Measurements from ENCODE around the gene AFF3.
A peak's percentile ranks its signal among the peaks of the same experiment; 100 is the strongest.
"Not testable (repeated sequence)": the region's sequence is repeated elsewhere in the genome, so short reads cannot be mapped to it uniquely, and the experiment has no call there.

AFF3 gene

DNA sequence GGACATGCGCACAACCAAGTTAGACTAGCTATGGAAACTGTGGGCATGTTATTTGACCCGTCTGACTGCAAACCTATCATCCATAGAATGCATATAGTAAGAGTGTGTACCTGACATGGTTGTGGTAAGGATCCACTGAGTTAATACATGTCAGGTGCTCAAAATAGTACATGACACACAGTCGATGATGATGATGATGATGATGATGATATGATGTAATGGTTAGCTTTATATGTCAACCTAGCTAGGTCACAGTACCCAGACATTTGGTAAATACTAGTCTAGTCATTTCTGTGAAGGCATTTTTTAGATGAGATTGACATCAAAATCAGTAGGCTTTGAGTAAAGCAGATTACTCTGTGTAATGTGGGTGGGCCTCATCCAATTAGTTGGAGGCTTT is 204.1 kb downstream of the AFF3 start:
- H3K27me3 ChIP-seq = no peaks in the 10 kb centered on the region
- no peaks in the 10 kb centered on the region for H3K4me1 ChIP-seq (ENCODE audit: control insufficient read depth in 1 of 2, insufficient read depth in 1 of 2, low read depth in 1 of 2, low read length in 1 of 2)
- H3K36me3 ChIP-seq = no peaks in the 10 kb centered on the region
- no peaks in the 10 kb centered on the region for H3K9me3 ChIP-seq
- no peak overlapping the region for H3K4me3 ChIP-seq (ENCODE audit: low read depth in 1 of 2, low read length in 1 of 2)
- TF ChIP-seq, protein P1, sequence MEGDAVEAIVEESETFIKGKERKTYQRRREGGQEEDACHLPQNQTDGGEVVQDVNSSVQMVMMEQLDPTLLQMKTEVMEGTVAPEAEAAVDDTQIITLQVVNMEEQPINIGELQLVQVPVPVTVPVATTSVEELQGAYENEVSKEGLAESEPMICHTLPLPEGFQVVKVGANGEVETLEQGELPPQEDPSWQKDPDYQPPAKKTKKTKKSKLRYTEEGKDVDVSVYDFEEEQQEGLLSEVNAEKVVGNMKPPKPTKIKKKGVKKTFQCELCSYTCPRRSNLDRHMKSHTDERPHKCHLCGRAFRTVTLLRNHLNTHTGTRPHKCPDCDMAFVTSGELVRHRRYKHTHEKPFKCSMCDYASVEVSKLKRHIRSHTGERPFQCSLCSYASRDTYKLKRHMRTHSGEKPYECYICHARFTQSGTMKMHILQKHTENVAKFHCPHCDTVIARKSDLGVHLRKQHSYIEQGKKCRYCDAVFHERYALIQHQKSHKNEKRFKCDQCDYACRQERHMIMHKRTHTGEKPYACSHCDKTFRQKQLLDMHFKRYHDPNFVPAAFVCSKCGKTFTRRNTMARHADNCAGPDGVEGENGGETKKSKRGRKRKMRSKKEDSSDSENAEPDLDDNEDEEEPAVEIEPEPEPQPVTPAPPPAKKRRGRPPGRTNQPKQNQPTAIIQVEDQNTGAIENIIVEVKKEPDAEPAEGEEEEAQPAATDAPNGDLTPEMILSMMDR (IDR thresholded peaks at IDR 0.05) = no peak
- H3K27ac ChIP-seq = no peak overlapping the region

DNA sequence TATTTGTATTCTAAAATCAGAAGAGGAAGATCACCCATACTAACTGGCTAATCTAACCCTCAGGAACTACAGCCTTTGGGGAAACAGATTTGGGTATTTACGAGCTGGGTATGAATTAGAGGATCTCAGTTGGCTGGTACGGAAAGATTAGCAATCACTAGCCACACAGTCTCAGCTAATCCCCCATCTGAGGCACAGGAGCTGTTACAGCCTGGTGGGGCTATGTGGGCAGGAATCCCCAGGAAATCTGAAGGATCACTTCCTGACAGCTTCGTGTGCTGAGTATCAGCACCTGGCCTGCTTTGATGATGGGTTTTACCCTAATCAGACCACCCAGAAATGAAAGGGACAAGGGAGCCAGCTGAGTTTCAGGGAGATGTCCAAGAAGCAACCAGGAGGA is 206.3 kb downstream of the AFF3 start:
- Histone ChIP-seq H3K36me3 (no peaks in the 10 kb centered on the region), H3K4me1 (ENCODE audit: control insufficient read depth in 1 of 2, insufficient read depth in 1 of 2, low read depth in 1 of 2, low read length in 1 of 2) (no peaks in the 10 kb centered on the region), H3K9me3 (no peaks in the 10 kb centered on the region), H3K4me3 (ENCODE audit: low read depth in 1 of 2, low read length in 1 of 2) (no peak overlapping the region), H3K27me3 (no peaks in the 10 kb centered on the region), H3K27ac (no peak overlapping the region)
- TF ChIP-seq, protein P1 (IDR thresholded peaks at IDR 0.05) = no peak

DNA sequence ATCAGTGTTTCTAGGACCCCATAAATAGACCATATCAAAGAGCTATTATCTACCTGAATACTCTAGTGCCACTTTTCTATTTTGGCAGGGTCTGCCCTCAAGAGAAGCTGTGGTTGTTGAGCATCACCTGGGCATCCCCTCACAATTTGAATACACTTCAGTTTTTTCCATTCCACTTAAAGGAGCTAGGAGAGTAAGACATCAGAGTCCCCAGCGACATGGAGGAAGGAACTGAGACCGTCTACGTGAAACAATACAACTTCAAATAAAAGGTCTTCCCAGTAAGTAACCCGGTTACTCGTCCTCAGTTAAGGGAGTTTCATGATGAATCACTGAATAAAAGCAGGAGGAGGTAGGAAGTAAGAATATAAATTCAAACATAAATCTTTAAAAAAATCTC is 206.7 kb downstream of the AFF3 start:
- Histone ChIP-seq H3K4me3 (ENCODE audit: low read depth in 1 of 2, low read length in 1 of 2) (no peak overlapping the region), H3K9me3 (no peaks in the 10 kb centered on the region), H3K27me3 (no peaks in the 10 kb centered on the region), H3K27ac (no peak overlapping the region), H3K4me1 (ENCODE audit: control insufficient read depth in 1 of 2, insufficient read depth in 1 of 2, low read depth in 1 of 2, low read length in 1 of 2) (no peaks in the 10 kb centered on the region), H3K36me3 (no peaks in the 10 kb centered on the region)
- TF ChIP-seq, protein P1 (IDR thresholded peaks at IDR 0.05) = no peak

DNA sequence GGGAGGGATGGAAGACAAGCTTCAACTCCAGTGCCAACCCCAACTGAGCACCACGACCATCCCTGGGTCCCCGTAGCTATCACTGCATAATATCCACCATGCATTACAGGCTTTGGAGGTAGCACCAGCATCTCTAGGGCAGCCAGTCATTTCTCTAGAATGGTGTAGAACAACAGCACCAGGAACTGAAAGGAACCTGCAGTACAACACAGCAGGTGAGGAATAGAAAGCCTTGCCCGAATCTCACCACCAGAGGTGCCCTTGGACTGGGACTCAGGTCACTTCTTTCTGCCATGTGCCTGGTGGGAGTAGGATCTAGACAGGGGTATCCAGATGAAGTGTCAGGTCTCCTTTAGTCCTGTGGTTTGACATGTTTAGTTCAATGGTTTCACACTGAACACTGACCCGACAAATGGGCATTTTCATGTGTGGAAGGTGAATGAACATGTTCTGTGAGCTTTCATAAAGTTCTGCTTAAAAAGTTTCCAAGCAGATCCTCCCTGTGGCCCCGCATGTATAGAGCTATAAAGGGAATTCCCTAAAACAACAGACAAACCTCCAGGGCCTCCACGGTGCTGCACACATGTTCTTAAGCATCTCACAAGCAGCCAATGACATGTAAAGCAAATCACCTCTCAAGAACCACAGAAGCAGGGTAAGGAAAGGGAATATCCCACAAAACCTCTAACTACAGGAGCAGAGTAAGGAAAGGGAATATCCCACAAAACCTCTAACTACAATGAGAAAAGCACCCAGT is 208.3 kb downstream of the AFF3 start:
- TF ChIP-seq, protein P1 (IDR thresholded peaks at IDR 0.05) = no peak
- H3K4me1 ChIP-seq (ENCODE audit: control insufficient read depth in 1 of 2, insufficient read depth in 1 of 2, low read depth in 1 of 2, low read length in 1 of 2) = no peaks in the 10 kb centered on the region
- H3K36me3 ChIP-seq = no peaks in the 10 kb centered on the region
- H3K9me3 ChIP-seq = no peaks in the 10 kb centered on the region
- no peak overlapping the region for H3K27ac ChIP-seq
- no peak overlapping the region for H3K4me3 ChIP-seq (ENCODE audit: low read depth in 1 of 2, low read length in 1 of 2)
- H3K27me3 ChIP-seq = no peaks in the 10 kb centered on the region

DNA sequence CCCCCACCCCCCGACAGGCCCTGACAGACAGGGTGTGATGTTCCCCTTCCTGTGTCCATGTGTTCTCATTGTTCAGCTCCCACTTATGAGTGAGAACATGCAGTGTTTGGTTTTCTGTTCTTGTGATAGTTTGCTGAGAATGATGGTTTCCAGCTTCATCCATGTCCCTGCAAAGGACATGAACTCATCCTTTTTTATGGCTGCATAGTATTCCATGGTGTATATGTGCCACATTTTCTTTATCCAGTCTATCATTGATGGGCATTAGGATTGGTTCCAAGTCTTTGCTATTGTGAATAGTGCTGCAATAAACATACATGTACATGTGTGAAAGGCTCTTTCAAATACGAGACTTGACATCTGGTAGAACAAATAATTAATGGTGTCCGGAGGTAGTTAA is 208.9 kb downstream of the AFF3 start:
- H3K27ac ChIP-seq; H3K36me3 ChIP-seq; H3K4me3 ChIP-seq (ENCODE audit: low read depth in 1 of 2, low read length in 1 of 2); H3K9me3 ChIP-seq; H3K27me3 ChIP-seq; H3K4me1 ChIP-seq (ENCODE audit: control insufficient read depth in 1 of 2, insufficient read depth in 1 of 2, low read depth in 1 of 2, low read length in 1 of 2): not testable (repeated sequence)

DNA sequence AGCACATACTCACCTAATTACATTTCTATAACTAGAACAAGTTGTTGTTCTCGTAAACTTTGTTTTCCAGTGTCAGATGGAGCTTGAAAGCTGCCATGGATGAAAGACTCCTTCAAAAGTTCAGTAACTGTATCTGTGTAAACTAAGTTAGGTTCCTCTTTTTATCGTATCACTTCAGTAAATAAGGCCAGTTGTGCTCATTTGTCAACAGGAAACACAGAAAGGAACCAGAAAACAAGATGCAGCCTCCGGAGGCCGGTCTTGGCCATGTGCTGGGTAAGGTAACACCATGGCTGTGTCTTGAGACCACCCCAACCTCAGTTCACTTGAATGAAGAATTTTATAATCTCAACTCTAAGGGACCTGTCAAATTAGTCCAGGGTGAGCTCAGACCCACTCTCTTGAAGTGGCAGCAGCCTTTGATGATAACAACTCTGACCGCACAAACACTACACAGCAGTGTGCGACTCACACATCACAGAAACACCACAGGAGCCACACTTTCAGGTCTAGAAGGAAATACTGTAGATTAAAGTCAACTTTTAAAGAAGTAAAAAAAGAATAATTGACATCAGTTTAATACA is 213.8 kb downstream of the AFF3 start:
- Histone ChIP-seq H3K9me3 (no peaks in the 10 kb centered on the region), H3K27me3 (no peaks in the 10 kb centered on the region), H3K4me3 (ENCODE audit: low read depth in 1 of 2, low read length in 1 of 2) (no peak overlapping the region), H3K27ac (peak overlapping the region; percentile 30), H3K36me3 (no peaks in the 10 kb centered on the region), H3K4me1 (ENCODE audit: control insufficient read depth in 1 of 2, insufficient read depth in 1 of 2, low read depth in 1 of 2, low read length in 1 of 2) (no peaks in the 10 kb centered on the region)
- TF ChIP-seq, protein P1 (IDR thresholded peaks at IDR 0.05) = no peak

DNA sequence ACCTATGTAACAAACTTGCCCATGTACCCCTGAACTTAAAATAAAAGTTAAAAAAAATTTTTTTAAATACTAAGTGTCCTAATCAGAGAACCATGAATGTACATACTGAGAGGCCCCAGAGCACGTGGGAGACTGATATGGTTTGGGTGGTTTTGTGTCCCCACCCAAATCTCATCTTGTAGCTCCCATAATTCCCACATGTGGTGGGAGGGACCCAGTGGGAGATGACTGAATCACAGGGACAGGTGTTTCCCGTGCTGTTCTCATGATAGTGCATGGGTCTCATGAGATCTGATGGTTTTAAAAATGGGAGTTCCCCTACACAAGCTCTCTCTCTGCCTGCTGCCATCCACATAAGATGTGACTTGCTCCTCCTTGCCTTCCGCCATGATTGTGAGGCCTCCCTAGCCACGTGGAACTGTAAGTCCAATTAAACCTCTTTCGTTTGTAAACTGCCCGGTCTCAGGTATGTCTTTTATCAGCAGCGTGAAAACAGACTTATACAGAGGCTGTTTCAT is 214.6 kb downstream of the AFF3 start:
- H3K4me1 ChIP-seq (ENCODE audit: control insufficient read depth in 1 of 2, insufficient read depth in 1 of 2, low read depth in 1 of 2, low read length in 1 of 2); H3K9me3 ChIP-seq; H3K27me3 ChIP-seq; H3K27ac ChIP-seq; H3K36me3 ChIP-seq; H3K4me3 ChIP-seq (ENCODE audit: low read depth in 1 of 2, low read length in 1 of 2): not testable (repeated sequence)
